Right forelimb (tissue), 1 donor: ENCODE measurements around the gene BICD2.
"Not testable (repeated sequence)": the region's sequence is repeated elsewhere in the genome, so short reads cannot be mapped to it uniquely, and the experiment has no call there.

Experiments
- DNase-seq: peaks from one replicate; pipeline ENCODE4 v3.0.0-alpha.2; 2018

BICD2 gene

GRCh38 chr9:92770360-92770995, 5.8 kb upstream of the BICD2 start:
- no peak for DNase-seq

- no peak for DNase-seq
Measured at GRCh38 chr9:92769990-92770359, 5.3 kb upstream of the BICD2 start.

GRCh38 chr9:92769286-92769685, 4.7 kb upstream of the BICD2 start:
- no peak for DNase-seq

GRCh38 chr9:92768816-92769215, 4.2 kb upstream of the BICD2 start:
- not testable (repeated sequence) for DNase-seq

GRCh38 chr9:92767066-92768054, 2.7 kb upstream of the BICD2 start:
- DNase-seq, result no peak

GRCh38 chr9:92764988-92765936, 629 bp upstream of the BICD2 start:
- peak; percentile 99 for DNase-seq

- no peak for DNase-seq
Measured at GRCh38 chr9:92763721-92764380, 782 bp downstream of the BICD2 start.

- no peak for DNase-seq
Measured at GRCh38 chr9:92762781-92763708, 1.6 kb downstream of the BICD2 start.

- no peak for DNase-seq
Measured at GRCh38 chr9:92762196-92762595, 2.4 kb downstream of the BICD2 start.

- DNase-seq, result no peak
Measured at GRCh38 chr9:92761686-92762085, 2.9 kb downstream of the BICD2 start.

GRCh38 chr9:92760494-92760893, 4.1 kb downstream of the BICD2 start:
- no peak for DNase-seq

- peak; percentile 79 for DNase-seq
Measured at GRCh38 chr9:92760070-92760469, 4.6 kb downstream of the BICD2 start.

GRCh38 chr9:92759446-92759845, 5.2 kb downstream of the BICD2 start:
- DNase-seq, result no peak

GRCh38 chr9:92756792-92757191, 7.8 kb downstream of the BICD2 start:
- DNase-seq, result no peak

GRCh38 chr9:92754091-92754745, 10.4 kb downstream of the BICD2 start:
- no peak for DNase-seq

- no peak for DNase-seq
Measured at GRCh38 chr9:92752812-92753404, 11.7 kb downstream of the BICD2 start.

GRCh38 chr9:92749934-92750315, 14.7 kb downstream of the BICD2 start:
- DNase-seq, result no peak

- peak; percentile 64 for DNase-seq
Measured at GRCh38 chr9:92749071-92749933, 15.3 kb downstream of the BICD2 start.

GRCh38 chr9:92748233-92748497, 16.5 kb downstream of the BICD2 start:
- no peak for DNase-seq
